ENCODE measurements around the gene MAST4.

GRCh38 chr5:67182301-67182790 is 586.2 kb downstream of the MAST4 start:
- no peak for TF ChIP-seq POLR2AphosphoS5 (IDR thresholded peaks at IDR 0.05; ENCODE audit: low read depth, low read length)
- TF ChIP-seq POLR2A (IDR thresholded peaks at IDR 0.05; ENCODE audit: low read depth, low read length): no peak

Measured in GM12891 (cell line).